Measurements from ENCODE around the gene NTRK3.

NTRK3 gene

DNA sequence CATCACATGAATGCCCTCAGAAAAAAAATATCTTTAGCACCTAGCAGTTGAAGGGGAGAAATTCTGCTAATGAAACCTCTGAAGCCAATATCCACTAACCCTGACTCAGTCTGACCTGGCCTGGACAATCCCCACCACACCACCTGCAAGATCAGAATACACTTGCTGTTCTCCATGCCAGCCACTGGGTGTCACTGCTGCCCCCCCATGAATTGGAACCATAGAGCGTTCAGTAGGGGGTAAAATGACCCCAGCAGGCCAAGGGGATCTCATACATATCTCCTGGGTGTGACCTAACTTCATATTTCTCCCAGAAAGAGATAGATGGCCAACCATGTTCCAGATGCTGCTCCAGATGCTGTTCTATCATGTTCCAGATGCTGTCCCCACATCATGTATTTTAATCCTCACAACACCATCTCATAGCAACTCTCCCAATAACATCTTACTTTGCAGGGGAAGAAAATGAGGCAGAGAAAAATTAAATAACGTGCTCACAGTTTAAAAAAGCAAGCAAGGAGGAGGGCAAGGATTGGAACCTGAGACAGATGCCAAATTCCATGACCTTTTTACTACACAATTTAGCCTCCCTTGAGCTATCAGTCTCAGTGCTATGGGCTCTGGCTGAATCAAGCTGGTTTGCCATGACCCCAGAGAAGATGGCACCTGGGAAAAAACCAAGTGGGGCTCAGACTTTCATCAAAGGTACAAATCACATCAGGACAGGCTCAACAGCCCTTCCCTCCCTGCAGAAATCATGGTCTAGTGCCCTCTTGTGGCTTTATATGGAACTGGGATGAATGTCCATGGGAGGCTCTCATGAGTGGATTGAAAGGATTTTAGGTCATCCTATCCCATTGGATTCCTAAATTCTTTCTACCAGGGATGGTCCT is 12.4 kb downstream of the NTRK3 start:
- TF ChIP-seq, protein P1, sequence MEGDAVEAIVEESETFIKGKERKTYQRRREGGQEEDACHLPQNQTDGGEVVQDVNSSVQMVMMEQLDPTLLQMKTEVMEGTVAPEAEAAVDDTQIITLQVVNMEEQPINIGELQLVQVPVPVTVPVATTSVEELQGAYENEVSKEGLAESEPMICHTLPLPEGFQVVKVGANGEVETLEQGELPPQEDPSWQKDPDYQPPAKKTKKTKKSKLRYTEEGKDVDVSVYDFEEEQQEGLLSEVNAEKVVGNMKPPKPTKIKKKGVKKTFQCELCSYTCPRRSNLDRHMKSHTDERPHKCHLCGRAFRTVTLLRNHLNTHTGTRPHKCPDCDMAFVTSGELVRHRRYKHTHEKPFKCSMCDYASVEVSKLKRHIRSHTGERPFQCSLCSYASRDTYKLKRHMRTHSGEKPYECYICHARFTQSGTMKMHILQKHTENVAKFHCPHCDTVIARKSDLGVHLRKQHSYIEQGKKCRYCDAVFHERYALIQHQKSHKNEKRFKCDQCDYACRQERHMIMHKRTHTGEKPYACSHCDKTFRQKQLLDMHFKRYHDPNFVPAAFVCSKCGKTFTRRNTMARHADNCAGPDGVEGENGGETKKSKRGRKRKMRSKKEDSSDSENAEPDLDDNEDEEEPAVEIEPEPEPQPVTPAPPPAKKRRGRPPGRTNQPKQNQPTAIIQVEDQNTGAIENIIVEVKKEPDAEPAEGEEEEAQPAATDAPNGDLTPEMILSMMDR (IDR thresholded peaks at IDR 0.05; ENCODE audit: low read depth, low read length, missing control alignments) = peak; percentile 64
- no peak overlapping the region for H3K4me3 ChIP-seq (ENCODE audit: low read depth, low read length)
- DNase-seq (ENCODE audit: low read depth) = no peak
- in situ Hi-C loops (cut with HindIII; ENCODE audit: low sequenced_read_pairs) = no loop called here

DNA sequence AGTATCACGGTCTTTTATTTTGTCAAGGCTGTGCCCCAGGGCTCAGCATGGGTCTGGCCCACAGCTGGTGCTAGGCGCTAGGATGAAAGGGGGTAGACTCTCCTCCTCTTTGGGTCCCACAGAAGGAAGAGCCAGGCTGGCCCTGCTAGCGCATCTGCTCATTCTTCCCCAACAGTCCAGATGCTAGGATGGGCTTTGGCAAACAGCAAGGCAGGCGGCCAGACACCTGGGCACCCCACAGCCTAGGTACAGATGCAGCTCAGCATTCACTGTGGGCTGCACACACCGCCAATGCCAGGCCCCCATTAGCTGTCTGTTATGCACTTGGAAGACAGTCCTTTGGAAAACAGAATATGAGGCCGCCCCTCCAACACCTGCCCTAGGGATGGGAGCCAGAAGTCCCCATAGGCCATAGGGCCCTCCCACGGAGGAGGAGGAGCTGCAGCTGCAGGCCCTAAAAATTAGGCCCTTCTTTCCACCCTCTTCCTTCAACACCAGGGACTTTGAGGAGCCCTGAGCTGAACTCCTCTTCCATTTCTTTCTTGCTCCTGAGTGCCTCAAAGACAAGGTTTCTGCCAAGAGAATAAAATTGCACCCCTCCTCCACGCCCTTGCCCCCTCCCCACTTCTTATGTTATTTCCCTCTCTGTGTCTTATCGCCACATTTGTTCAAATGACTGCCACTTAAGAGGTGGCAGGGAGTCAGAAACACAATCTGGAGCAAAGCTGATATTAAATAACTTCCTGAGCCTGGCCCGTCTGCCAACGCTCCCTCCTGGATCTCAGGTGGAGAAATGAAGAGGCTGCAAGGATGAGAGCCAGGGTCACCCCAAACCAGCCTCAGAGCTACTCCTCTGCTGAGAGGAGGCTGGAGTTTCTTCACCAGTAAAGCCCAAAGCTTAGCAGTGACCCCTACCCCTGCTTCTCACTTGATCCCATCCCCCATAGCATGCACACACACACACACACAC is 13.7 kb downstream of the NTRK3 start:
- DNase-seq (ENCODE audit: low read depth) = no peak
- H3K4me3 ChIP-seq (ENCODE audit: low read depth, low read length) = no peak overlapping the region
- TF ChIP-seq, protein P1 (IDR thresholded peaks at IDR 0.05; ENCODE audit: low read depth, low read length, missing control alignments) = no peak
- in situ Hi-C loops (cut with HindIII; ENCODE audit: low sequenced_read_pairs) = no loop called here

DNA sequence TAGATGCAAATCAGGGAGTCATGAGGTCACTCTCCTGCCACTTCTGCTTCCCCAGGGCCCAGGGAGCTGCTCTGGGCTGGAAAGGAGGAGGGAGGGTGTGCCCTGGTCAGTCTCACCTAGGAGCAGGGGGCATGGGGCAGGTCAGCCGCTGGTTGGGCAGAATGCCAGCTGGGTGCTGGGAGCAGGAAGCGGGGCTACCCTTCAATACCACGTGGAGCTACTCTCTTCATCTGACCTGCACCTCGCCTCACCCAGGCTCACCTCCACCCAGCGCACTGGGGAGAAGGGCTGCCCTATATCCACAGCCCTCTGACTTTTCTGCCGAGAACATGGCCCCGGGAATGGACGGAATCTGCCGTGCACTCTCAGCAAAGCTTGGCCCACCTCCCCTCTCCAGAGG is 15.1 kb downstream of the NTRK3 start:
- no peak overlapping the region for H3K4me3 ChIP-seq (ENCODE audit: low read depth, low read length)
- in situ Hi-C loops (cut with HindIII; ENCODE audit: low sequenced_read_pairs) = no loop called here
- TF ChIP-seq, protein P1 (IDR thresholded peaks at IDR 0.05; ENCODE audit: low read depth, low read length, missing control alignments) = no peak
- DNase-seq (ENCODE audit: low read depth) = no peak

DNA sequence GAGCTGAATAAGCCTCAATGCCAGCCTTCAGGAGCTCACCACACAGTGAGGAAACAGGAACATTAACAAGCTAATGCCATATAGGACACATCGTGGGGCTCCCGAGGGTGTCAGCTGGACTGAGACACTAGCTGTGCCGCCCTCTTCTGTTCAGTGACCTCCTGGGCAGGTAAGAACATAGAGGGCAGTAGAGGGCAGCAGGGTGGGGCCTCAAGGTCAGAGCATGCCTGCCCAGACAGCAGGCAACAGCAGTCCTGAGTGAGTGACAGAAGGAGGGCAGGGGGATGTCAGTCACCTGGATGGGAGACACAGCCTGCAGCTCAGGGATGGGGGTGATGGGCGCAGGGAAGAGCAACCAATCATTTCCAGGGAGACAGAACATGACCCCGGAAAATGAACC is 15.5 kb downstream of the NTRK3 start:
- H3K4me3 ChIP-seq (ENCODE audit: low read depth, low read length) = no peak overlapping the region
- in situ Hi-C loops (cut with HindIII; ENCODE audit: low sequenced_read_pairs) = no loop called here
- no peak for DNase-seq (ENCODE audit: low read depth)
- TF ChIP-seq, protein P1 (IDR thresholded peaks at IDR 0.05; ENCODE audit: low read depth, low read length, missing control alignments) = no peak

DNA sequence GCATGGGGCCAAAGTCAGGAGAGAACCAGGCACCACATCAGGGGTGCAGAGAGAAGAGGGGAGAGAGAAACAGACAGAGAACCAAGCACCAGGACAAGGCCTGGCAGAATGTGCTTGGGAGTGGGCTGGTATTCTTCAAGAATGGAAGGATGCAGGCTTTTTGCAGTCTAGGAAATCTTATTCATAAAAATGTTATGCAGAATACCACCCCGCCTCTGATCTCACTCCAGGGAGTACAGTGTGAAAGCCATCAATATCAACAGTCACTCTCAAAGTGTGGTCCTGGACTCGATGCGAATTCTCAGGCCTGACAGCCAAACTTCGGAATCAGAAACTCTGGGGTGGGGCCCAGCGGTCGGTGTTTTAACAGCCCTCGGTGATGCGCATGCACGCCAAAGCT is 16.9 kb downstream of the NTRK3 start:
- no peak for DNase-seq (ENCODE audit: low read depth)
- no peak overlapping the region for H3K4me3 ChIP-seq (ENCODE audit: low read depth, low read length)
- TF ChIP-seq, protein P1 (IDR thresholded peaks at IDR 0.05; ENCODE audit: low read depth, low read length, missing control alignments) = no peak
- in situ Hi-C loops (cut with HindIII; ENCODE audit: low sequenced_read_pairs) = no loop called here

DNA sequence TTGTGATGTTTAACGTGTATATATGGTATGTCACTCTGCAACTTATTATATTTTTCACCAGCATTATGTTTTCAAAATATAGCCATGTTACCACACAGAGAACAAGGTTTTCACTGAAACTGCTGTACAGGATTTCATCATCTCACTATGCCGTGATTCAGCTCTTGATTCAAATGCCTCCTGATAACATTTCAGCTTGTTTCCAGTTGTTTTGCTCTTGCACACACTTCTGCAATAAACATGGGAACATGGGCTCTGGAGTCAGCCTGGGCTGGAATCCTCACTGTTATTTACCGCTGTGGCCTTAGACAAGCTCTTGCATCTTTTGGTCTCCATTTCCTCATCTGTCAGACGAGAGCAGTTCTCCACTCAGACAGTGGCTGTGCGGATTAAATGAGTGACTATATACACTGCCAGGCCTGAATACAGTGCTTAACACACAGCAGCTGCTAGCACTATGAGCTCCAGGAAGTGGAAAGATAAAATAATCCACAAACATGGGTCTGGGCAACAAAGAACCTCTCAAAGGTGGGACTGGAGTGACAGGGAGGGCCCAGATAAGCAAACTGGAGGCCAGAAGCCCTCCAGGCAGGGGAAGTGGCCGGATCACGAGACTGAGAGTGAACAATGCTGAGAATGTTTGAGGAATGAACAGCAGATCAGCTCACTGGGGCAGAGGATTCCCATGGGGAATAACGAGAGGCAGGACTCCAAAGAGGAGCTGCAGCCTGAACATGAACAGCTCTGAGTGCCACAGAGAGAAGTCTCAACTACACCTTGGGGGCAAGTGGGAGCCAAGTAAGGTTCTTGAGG is 17.7 kb downstream of the NTRK3 start:
- DNase-seq (ENCODE audit: low read depth) = no peak
- in situ Hi-C loops (cut with HindIII; ENCODE audit: low sequenced_read_pairs) = no loop called here
- no peak overlapping the region for H3K4me3 ChIP-seq (ENCODE audit: low read depth, low read length)
- TF ChIP-seq, protein P1 (IDR thresholded peaks at IDR 0.05; ENCODE audit: low read depth, low read length, missing control alignments) = no peak
